Testis (tissue), 3 donors: Measurements from ENCODE around the gene NFKBIB. TPM values are rescaled to one million over a fixed set of nuclear protein-coding genes. Genes with fewer than 3 reads are reported as not detected.

Experiments used
- DNase-seq: peaks from one replicate; pipeline ENCODE4 v3.0.0-alpha.2; 2019
- H3K27ac ChIP-seq, 2 donors: fragments of 200-600 bp; sonication (generic); one replicate each; pipeline ENCODE4 v1.5.1; 2019
- H3K27me3 ChIP-seq: fragments of 200-600 bp; sonication (generic); one replicate; pipeline ENCODE4 v1.5.1; 2019
- H3K36me3 ChIP-seq: fragments of 200-600 bp; sonication (generic); one replicate; pipeline ENCODE4 v1.5.1; 2017; ENCODE audit warnings: low read depth; ENCODE audit errors: missing control alignments
- H3K4me1 ChIP-seq: fragments of 200-600 bp; sonication (generic); one replicate; pipeline ENCODE4 v1.5.1; 2019
- H3K4me3 ChIP-seq, 2 donors: fragments of 200-600 bp; sonication (generic); one replicate each; pipeline ENCODE4 v1.5.1; 2017 to 2019
- H3K9me3 ChIP-seq: fragments of 200-600 bp; sonication (generic); one replicate; pipeline ENCODE4 v1.5.1; 2017
- CTCF ChIP-seq, 3 experiments: fragments of 450-650 bp in 2 of 3; fragments of 200-600 bp in 1 of 3; sonication (generic) in 1 of 3; IDR thresholded peaks; one replicate each; pipeline ENCODE4 v1.5.1; 2016 to 2019; ENCODE audit warnings: antibody characterized with exemption in 3 of 3, mild to moderate bottlenecking in 2 of 3, moderate library complexity in 1 of 3
- POLR2A ChIP-seq: fragments of 450-650 bp; IDR thresholded peaks from one replicate; pipeline ENCODE4 v1.6.1; 2017; ENCODE audit warnings: antibody characterized with exemption, mild to moderate bottlenecking, moderate library complexity
- WGBS, 2 donors: methylation state at CpG; one replicate each; pipeline ENCODE4 v1.1.5; 2018; 5-methylcytosine and 5-hydroxymethylcytosine counted together
- intact Hi-C: fragments of 100-400 bp; cut with DNase I; formaldehyde crosslinking; loops from one replicate; pipeline ENCODE4 v1.15.1; 2023; ENCODE audit warnings: low total_unique reads
- polyA plus RNA-seq: library from polyadenylated mRNA; stranded (reverse); fragments of 350-450 nt; fragmentation: Illumina TruSeq; extraction: RNeasy Lipid Tissue Mini Kit (QIAGEN cat#74804); gene quantifications from one replicate; pipeline ENCODE4 v1.2.3, GENCODE V29; 2014; ENCODE audit warnings: low read depth, low replicate concordance; ENCODE audit not compliant: insufficient read depth
- total RNA-seq, 2 donors: library from RNA; depleted of rRNA; stranded (reverse); fragments of >200 nt; gene quantifications; one replicate each; pipeline ENCODE4 v1.2.3, GENCODE V29; 2016

The NFKBIB gene
- total and polyA plus RNA-seq, 3 donors from 2014 or later, result 70.1 to 100 (median 88.0) TPM

GRCh38 chr19:38941979-38942378 is 42.2 kb downstream of the NFKBIB start:
- no peak overlapping the region for H3K27ac ChIP-seq
- WGBS, 2 donors, result 76 to 88% methylated on average over 2 of the region's 2 CpGs
- H3K27me3 ChIP-seq, result no peaks in the 10 kb centered on the region
- intact Hi-C loops, result no loop called here
- no peaks in the 10 kb centered on the region for H3K4me1 ChIP-seq
- no peak for DNase-seq
- H3K4me3 ChIP-seq, result no peak overlapping the region
- no peaks in the 10 kb centered on the region for H3K9me3 ChIP-seq
- H3K36me3 ChIP-seq, result no peaks in the 10 kb centered on the region
- TF ChIP-seq CTCF (IDR thresholded peaks at IDR 0.05) (no peak), POLR2A (no peak)

- Histone ChIP-seq H3K27ac (no peak overlapping the region), H3K36me3 (no peaks in the 10 kb centered on the region), H3K27me3 (no peaks in the 10 kb centered on the region), H3K9me3 (no peaks in the 10 kb centered on the region), H3K4me3 (no peak overlapping the region), H3K4me1 (no peaks in the 10 kb centered on the region)
- intact Hi-C loops, result no loop called here
- TF ChIP-seq POLR2A (no peak), CTCF (IDR thresholded peaks at IDR 0.05) (no peak)
- 88 to 89% methylated on average over 18 to 20 of the region's 20 CpGs for WGBS, 2 donors
- no peak for DNase-seq
Measured at GRCh38 chr19:38942471-38943181, 42.9 kb downstream of the NFKBIB start.

GRCh38 chr19:38944981-38945506 is 45.3 kb downstream of the NFKBIB start:
- no peaks in the 10 kb centered on the region for H3K27me3 ChIP-seq
- 66 to 100% methylated on average over 2 to 11 of the region's 12 CpGs for WGBS, 2 donors
- H3K36me3 ChIP-seq, result no peaks in the 10 kb centered on the region
- intact Hi-C loops, result no loop called here
- H3K27ac ChIP-seq, result no peak overlapping the region
- H3K9me3 ChIP-seq, result no peaks in the 10 kb centered on the region
- no peaks in the 10 kb centered on the region for H3K4me1 ChIP-seq
- no peak for DNase-seq
- TF ChIP-seq CTCF (IDR thresholded peaks at IDR 0.05), result no peak
- TF ChIP-seq POLR2A, result no peak
- no peak overlapping the region for H3K4me3 ChIP-seq

GRCh38 chr19:38945562-38946228 is 45.9 kb downstream of the NFKBIB start:
- intact Hi-C loops, result no loop called here
- H3K36me3 ChIP-seq, result no peaks in the 10 kb centered on the region
- TF ChIP-seq POLR2A (no peak), CTCF (IDR thresholded peaks at IDR 0.05) (no peak)
- H3K9me3 ChIP-seq, result no peaks in the 10 kb centered on the region
- DNase-seq, result no peak
- no peaks in the 10 kb centered on the region for H3K4me1 ChIP-seq
- 82 to 95% methylated on average over 2 to 3 of the region's 3 CpGs for WGBS, 2 donors
- H3K27ac ChIP-seq, result no peak overlapping the region
- H3K4me3 ChIP-seq, result no peak overlapping the region
- no peaks in the 10 kb centered on the region for H3K27me3 ChIP-seq
